AG10803 (cell line): ENCODE measurements around the gene WNT6.

ENCODE experiments used
- DNase-seq: peaks from one replicate; pipeline ENCODE4 v3.0.0; 2010; ENCODE audit warnings: low read depth
- H3K4me3 ChIP-seq: 2 replicates; pipeline ENCODE4 v1.5.1; 2011; ENCODE audit warnings: mild to moderate bottlenecking, low read length, control low read depth
- TF ChIP-seq, protein P1 (sequence below): conservative IDR thresholded peaks from 2 replicates; pipeline ENCODE4 v1.5.1; 2011; ENCODE audit warnings: mild to moderate bottlenecking, low read length, control low read depth, inconsistent platforms

Gene WNT6

DNA sequence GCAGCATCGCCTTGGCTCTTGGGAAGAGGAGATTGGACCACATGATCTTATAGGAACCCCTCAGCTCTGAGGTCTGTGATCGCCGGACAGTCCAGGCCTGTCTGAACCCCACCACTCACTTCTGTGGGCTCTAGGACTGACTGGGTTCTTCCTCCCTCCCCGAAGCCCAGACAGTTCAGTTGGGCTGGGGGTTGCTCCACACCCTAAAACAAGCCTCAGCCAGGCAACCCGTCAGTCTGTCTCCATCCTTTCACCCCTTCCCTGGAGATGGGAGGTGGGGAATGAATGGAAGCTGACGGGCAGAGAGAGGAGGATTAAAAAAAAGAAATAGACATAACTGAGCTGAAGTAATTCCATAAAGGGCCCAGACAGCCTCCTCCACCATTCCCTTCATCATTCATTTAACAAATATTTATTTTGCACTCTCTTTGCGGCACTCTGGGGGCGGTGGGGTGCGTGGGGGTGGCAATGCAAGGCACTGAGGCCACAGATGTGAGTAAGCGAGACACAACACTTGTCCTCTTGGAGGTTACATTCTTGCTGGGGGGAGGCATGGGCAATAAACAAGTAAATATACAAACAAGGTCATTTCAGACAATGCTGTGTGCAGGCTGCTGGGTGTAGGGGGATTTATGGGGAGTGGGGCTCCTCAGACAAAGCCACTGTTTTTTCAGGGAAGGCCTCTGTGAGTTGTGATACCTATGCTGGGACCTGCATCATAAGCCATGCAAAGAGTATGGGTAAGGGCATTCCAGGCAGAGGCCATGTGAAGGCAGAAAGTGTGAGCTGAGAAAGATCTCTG lies 33.9 kb downstream of the WNT6 start:
- H3K4me3 ChIP-seq: peak overlapping the region; percentile 24; the same call in 1 of the 2 replicates
- no peak for DNase-seq
- TF ChIP-seq, protein P1, sequence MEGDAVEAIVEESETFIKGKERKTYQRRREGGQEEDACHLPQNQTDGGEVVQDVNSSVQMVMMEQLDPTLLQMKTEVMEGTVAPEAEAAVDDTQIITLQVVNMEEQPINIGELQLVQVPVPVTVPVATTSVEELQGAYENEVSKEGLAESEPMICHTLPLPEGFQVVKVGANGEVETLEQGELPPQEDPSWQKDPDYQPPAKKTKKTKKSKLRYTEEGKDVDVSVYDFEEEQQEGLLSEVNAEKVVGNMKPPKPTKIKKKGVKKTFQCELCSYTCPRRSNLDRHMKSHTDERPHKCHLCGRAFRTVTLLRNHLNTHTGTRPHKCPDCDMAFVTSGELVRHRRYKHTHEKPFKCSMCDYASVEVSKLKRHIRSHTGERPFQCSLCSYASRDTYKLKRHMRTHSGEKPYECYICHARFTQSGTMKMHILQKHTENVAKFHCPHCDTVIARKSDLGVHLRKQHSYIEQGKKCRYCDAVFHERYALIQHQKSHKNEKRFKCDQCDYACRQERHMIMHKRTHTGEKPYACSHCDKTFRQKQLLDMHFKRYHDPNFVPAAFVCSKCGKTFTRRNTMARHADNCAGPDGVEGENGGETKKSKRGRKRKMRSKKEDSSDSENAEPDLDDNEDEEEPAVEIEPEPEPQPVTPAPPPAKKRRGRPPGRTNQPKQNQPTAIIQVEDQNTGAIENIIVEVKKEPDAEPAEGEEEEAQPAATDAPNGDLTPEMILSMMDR: no peak

DNA sequence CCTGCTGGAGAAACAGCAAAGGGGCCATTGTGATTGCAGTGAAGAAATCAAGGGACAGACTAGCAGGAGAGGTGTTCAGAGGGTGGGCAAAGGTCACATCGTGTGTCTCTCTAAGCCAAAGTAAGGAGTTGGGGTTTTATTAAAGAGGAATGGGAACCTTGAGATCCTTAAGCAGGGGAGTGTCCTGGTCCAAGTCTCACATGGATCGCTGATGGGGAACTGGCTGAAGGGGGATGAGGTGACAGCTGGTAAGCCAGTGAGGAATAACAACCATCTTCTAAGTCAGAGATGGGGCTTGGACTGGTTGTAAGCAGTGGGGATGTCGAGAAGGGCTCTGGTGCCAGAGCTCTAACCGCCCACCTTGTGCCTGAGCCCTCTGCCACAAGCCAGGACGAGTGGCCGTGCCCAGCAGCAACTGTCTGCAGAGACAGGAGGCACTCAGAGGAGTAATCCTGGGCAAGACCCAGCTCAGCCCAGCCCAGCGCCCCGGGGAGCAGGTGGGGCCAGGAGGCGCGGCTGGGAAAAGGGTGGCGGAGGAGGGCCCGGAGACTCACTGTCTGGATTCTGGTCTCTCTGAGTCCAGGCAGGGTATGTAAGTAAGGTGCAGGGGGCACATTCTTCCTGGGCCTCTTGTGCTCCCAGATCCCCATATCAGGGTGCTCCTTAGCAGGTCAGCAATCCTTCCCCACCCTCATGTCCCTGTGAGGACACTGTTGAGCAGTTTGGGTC lies 34.7 kb downstream of the WNT6 start:
- TF ChIP-seq, protein P1: no peak
- no peak for DNase-seq
- no peak overlapping the region for H3K4me3 ChIP-seq

DNA sequence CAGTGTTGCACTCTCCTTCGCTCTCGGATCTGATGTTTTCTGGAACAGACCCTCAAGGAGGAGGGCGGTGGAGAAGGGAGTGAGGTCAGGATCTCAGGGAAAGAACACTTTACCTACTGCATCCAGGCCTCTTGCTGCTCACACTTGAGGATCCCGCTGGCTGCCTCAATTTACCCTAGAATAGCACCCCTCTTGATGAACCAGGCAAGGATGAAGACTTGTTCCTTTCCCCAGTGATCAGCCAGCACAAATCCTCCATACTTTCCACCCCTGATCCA lies 35.2 kb downstream of the WNT6 start:
- DNase-seq: no peak
- TF ChIP-seq, protein P1: no peak
- H3K4me3 ChIP-seq: no peak overlapping the region

DNA sequence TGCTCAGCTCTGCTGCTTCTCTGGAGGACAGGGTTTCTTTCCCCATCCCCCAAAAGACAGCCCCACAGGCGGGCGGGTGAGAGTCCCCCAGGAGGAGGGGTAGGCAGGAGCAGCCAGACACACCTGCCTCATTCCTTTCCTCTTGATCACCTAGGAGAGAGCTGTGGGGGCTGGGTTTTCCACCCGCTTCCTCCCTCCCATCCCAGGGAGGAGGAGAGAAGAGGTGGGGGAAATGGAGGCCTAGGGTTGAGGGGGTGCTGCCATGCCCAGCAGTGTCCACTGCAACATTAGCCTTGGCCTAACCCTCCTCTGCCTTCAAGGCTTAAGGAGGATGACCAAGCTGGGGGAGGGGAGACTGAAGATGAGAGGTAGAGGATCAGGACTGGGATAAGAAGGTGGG lies 35.7 kb downstream of the WNT6 start:
- no peak overlapping the region for H3K4me3 ChIP-seq
- no peak for DNase-seq
- TF ChIP-seq, protein P1: no peak

DNA sequence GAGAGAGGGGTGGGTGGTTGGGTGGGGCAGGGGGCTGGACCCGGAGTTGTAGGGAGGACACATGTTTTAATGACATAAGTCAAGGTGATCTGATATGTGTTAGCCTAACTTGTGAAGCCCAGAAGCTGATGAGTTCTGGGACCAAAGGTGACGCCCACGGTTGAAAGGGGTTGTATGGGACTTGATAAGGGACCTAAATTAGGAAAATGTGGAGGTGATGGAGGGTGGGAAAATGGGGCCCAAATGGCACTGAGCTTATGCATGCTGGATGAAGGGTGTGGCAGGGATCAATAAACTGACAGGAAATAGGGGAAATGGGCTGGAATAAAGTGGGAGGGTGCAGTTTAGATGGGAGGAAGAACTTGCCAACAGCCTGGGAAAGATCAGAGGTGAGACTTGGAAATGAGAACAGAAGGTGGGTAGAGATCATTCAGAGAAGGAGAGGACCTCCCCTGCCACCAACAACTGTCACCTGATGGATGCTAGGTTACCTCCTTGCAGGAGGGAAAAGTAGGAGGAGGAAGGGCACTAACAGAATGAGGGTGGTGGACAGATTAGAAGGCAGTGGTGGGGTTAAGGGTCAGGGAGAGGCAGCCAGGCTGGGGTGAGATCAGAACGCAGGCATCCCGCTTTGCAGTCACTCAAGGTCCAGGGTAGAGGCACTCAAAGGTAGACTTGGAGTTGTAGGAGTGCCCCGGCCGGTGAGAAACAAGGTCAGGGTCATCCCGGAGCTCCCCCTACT lies 36.3 kb downstream of the WNT6 start:
- no peak overlapping the region for H3K4me3 ChIP-seq
- no peak for DNase-seq
- TF ChIP-seq, protein P1: no peak

GRCh38 chr2:218896501-218897393 lies 37.1 kb downstream of the WNT6 start:
- no peak overlapping the region for H3K4me3 ChIP-seq
- no peak for DNase-seq
- TF ChIP-seq, protein P1: no peak
